Non-pigmented ciliary epithelial cell (primary cell): ENCODE data around the gene LPCAT2.

ENCODE experiments used
- DNase-seq: peaks from one replicate; pipeline ENCODE4 v3.0.0-alpha.2; 2010; ENCODE audit warnings: low read depth

The LPCAT2 gene

GRCh38 chr16:55555436-55555835 lies 46.6 kb downstream of the LPCAT2 start:
- DNase-seq, result no peak

GRCh38 chr16:55557186-55557585 lies 48.3 kb downstream of the LPCAT2 start:
- DNase-seq, result no peak

GRCh38 chr16:55559233-55559632 lies 50.4 kb downstream of the LPCAT2 start:
- DNase-seq, result no peak

GRCh38 chr16:55559933-55560516 lies 51.2 kb downstream of the LPCAT2 start:
- no peak for DNase-seq

GRCh38 chr16:55561319-55561848 lies 52.5 kb downstream of the LPCAT2 start:
- DNase-seq, result no peak

GRCh38 chr16:55562936-55563335 lies 54.1 kb downstream of the LPCAT2 start:
- DNase-seq, result no peak

- DNase-seq, result no peak
Observed at GRCh38 chr16:55563797-55564196, 54.9 kb downstream of the LPCAT2 start.

GRCh38 chr16:55565086-55565485 lies 56.2 kb downstream of the LPCAT2 start:
- no peak for DNase-seq

- DNase-seq, result no peak
Observed at GRCh38 chr16:55566432-55567175, 57.7 kb downstream of the LPCAT2 start, which contains the start of gene CAPNS2. TSS of gene CAPNS2 (plus strand) at chr16:55566684. CDS start at chr16:55566757, 73 bp downstream.

GRCh38 chr16:55567382-55567781 lies 58.5 kb downstream of the LPCAT2 start:
- DNase-seq, result no peak

- no peak for DNase-seq
Observed at GRCh38 chr16:55568207-55568606, 59.3 kb downstream of the LPCAT2 start.

- DNase-seq, result no peak
Observed at GRCh38 chr16:55569025-55569424, 60.2 kb downstream of the LPCAT2 start.

- DNase-seq, result no peak
Observed at GRCh38 chr16:55570159-55570558, 61.3 kb downstream of the LPCAT2 start.

GRCh38 chr16:55571191-55571897 lies 62.5 kb downstream of the LPCAT2 start:
- no peak for DNase-seq

GRCh38 chr16:55572439-55572838 lies 63.6 kb downstream of the LPCAT2 start:
- no peak for DNase-seq

GRCh38 chr16:55574811-55575210 lies 65.9 kb downstream of the LPCAT2 start:
- DNase-seq, result no peak

- no peak for DNase-seq
Observed at GRCh38 chr16:55575496-55575895, 66.6 kb downstream of the LPCAT2 start.

- DNase-seq, result no peak
Observed at GRCh38 chr16:55576384-55576783, 67.5 kb downstream of the LPCAT2 start.

GRCh38 chr16:55577887-55578286 lies 69.0 kb downstream of the LPCAT2 start:
- DNase-seq, result no peak

- DNase-seq, result no peak
Observed at GRCh38 chr16:55585631-55586030, 76.8 kb downstream of the LPCAT2 start.

- DNase-seq, result no peak
Observed at GRCh38 chr16:55588799-55589198, 79.9 kb downstream of the LPCAT2 start.

GRCh38 chr16:55592306-55592705 lies 83.4 kb downstream of the LPCAT2 start:
- DNase-seq, result no peak

- DNase-seq, result no peak
Observed at GRCh38 chr16:55597928-55598327, 89.1 kb downstream of the LPCAT2 start.
